Motor neuron (in vitro differentiated cells): Measurements from ENCODE around the gene PKDREJ. TPM values are rescaled to one million over a fixed set of nuclear protein-coding genes. Genes with fewer than 3 reads are reported as not detected.
A peak's percentile ranks its signal among the peaks of the same experiment; 100 is the strongest.

Experiments
- ATAC-seq, 8 experiments: fragments of 200-7000 bp; cut with Tn5 transposase; replicated peaks in 6 of 8; 2 replicates each; pipeline ENCODE4 v1.8.0; 2021; ENCODE audit warnings: mild to moderate bottlenecking in 8 of 8, moderate library complexity in 8 of 8
- H3K27ac ChIP-seq, 2 donors: fragments of 250-450 bp; sonication (Bioruptor Pico); 2 replicates each; pipeline ENCODE4 v1.9.0; 2021; ENCODE audit warnings: antibody characterized with exemption in 2 of 2, mild to moderate bottlenecking in 2 of 2, moderate library complexity in 1 of 2
- H3K4me1 ChIP-seq, 2 donors: fragments of 250-450 bp; sonication (Bioruptor Pico); replicated peaks in 1 of 2; 2 replicates each; pipeline ENCODE4 v1.6.1; 2021; ENCODE audit warnings: antibody characterized with exemption in 2 of 2, mild to moderate bottlenecking in 2 of 2, moderate library complexity in 1 of 2
- H3K4me3 ChIP-seq, 5 donors: fragments of 250-450 bp; sonication (Bioruptor Pico); 2 replicates each; pipeline ENCODE4 v1.9.0; 2021; ENCODE audit warnings: antibody characterized with exemption in 5 of 5, mild to moderate bottlenecking in 5 of 5, moderate library complexity in 4 of 5
- WGBS, 10 experiments: fragments of 450-650 bp; shearing (Covaris generic); methylation state at CpG; one replicate each; pipeline ENCODE4 v1.0.0; 2022; 5-methylcytosine and 5-hydroxymethylcytosine counted together
- in situ Hi-C, 9 experiments: fragments of 400-800 bp; cut with MboI; loops; one replicate each; pipeline ENCODE4 v1.15.0; 2021; ENCODE audit warnings: low sequenced_read_pairs in 9 of 9, low pct_unique_long_range_greater_than_20kb in 2 of 9; ENCODE audit not compliant: unreplicated experiment in 9 of 9
- total RNA-seq, 8 experiments: library from RNA; unstranded; fragments of 300-600 nt; gene quantifications; 2 replicates each; pipeline versions ENCODE4 v1.2.3 to v1.2.4, GENCODE V29; 2022

The PKDREJ gene
- total RNA-seq, 8 experiments from 2014 or later = 0.20 to 0.92 (median 0.63) TPM

DNA sequence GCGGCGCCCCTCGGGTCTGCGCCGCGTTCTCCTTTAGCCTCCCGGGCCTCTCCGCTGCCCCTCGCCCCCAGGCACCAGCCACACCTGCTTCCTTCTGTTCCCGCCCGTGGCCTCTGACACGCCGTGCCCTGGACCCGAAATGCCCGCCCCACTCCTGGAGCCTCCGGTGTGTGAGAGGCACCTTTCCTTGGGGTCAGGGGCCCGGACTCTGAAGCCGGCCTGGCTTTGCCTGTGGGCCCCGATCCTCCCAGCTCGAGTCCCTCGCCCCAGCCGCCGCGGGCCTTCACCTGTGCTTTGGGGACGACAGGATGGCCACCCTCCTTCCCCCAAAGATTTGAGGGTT, 12.4 kb downstream of the PKDREJ start:
- in situ Hi-C loops = no loop called here
- H3K27ac ChIP-seq = peak overlapping the region; percentile 44 to 71
- peak overlapping the region; percentile 50 to 90 (median 83) for H3K4me3 ChIP-seq
- ATAC-seq = no peak
- peaks cover 7 to 9% of the 10 kb centered on the region in 2 donors for H3K4me1 ChIP-seq
- 0 to 60% (median 18%) methylated on average over 2 to 5 of the region's 25 CpGs; no CpG with 5 or more reads in 6 of the 10 experiments for WGBS, 10 experiments

- in situ Hi-C loops = no loop called here
- H3K4me1 ChIP-seq = peaks cover 7 to 9% of the 10 kb centered on the region in 2 donors
- peak within 1 kb of the TSS; percentile 50 to 90 (median 83) for H3K4me3 ChIP-seq
- 0 to 20% (median 0%) methylated on average over 2 to 5 of the region's 89 CpGs; no CpG with 5 or more reads in 7 of the 10 experiments for WGBS, 10 experiments
- H3K27ac ChIP-seq = peak within 1 kb of the TSS; percentile 49 to 71
- ATAC-seq = peak; percentile 95 to 97 (median 96)
Observed at GRCh38 chr22:46250035-46250782, 12.9 kb downstream of the PKDREJ start, which contains the start of gene CDPF1. Gene CDPF1 (minus strand): TSS chr22:46250293. CDS start chr22:46248284, 2,009 bp downstream.

GRCh38 chr22:46247443-46247975, 15.6 kb downstream of the PKDREJ start:
- WGBS, 10 experiments = 93% methylated on average over 2 of the region's 2 CpGs; no CpG with 5 or more reads in 9 of the 10 experiments
- no peak for ATAC-seq
- in situ Hi-C loops = no loop called here
- no peak overlapping the region for H3K27ac ChIP-seq
- H3K4me3 ChIP-seq = no peak overlapping the region
- peaks cover 7 to 9% of the 10 kb centered on the region in 2 donors for H3K4me1 ChIP-seq

GRCh38 chr22:46246178-46246577, 17.0 kb downstream of the PKDREJ start:
- H3K4me1 ChIP-seq = peaks cover 8 to 10% of the 10 kb centered on the region in 2 donors
- 80 to 100% (median 90%) methylated on average over 2 to 3 of the region's 10 CpGs; no CpG with 5 or more reads in 6 of the 10 experiments for WGBS, 10 experiments
- ATAC-seq = no peak
- in situ Hi-C loops = no loop called here
- no peak overlapping the region for H3K27ac ChIP-seq
- no peak overlapping the region for H3K4me3 ChIP-seq

- WGBS, 10 experiments = 60 to 100% (median 71%) methylated on average over 1 to 6 of the region's 16 CpGs; no CpG with 5 or more reads in 6 of the 10 experiments
- in situ Hi-C loops = no loop called here
- no peak overlapping the region for H3K4me3 ChIP-seq
- ATAC-seq = peak in 1 of 8 experiments; percentile 6
- no peak overlapping the region for H3K27ac ChIP-seq
- peaks cover 12 to 17% of the 10 kb centered on the region in 2 donors for H3K4me1 ChIP-seq
Observed at GRCh38 chr22:46245511-46245910, 17.6 kb downstream of the PKDREJ start.

- Histone ChIP-seq H3K27ac (no peak overlapping the region), H3K4me1 (peaks cover 12 to 21% of the 10 kb centered on the region in 2 donors), H3K4me3 (no peak overlapping the region)
- no peak for ATAC-seq
- WGBS, 10 experiments = 90 to 100% (median 96%) methylated on average over 1 to 5 of the region's 9 CpGs; no CpG with 5 or more reads in 6 of the 10 experiments
- in situ Hi-C loops = no loop called here
Observed at GRCh38 chr22:46244771-46245170, 18.4 kb downstream of the PKDREJ start.

GRCh38 chr22:46242076-46242475, 21.1 kb downstream of the PKDREJ start:
- H3K27ac ChIP-seq = no peak overlapping the region
- H3K4me3 ChIP-seq = no peak overlapping the region
- WGBS, 10 experiments = 60 to 100% (median 86%) methylated on average over 1 to 6 of the region's 10 CpGs; no CpG with 5 or more reads in 4 of the 10 experiments
- in situ Hi-C loops = no loop called here
- no peak for ATAC-seq
- H3K4me1 ChIP-seq = peaks cover 12 to 17% of the 10 kb centered on the region in 2 donors

DNA sequence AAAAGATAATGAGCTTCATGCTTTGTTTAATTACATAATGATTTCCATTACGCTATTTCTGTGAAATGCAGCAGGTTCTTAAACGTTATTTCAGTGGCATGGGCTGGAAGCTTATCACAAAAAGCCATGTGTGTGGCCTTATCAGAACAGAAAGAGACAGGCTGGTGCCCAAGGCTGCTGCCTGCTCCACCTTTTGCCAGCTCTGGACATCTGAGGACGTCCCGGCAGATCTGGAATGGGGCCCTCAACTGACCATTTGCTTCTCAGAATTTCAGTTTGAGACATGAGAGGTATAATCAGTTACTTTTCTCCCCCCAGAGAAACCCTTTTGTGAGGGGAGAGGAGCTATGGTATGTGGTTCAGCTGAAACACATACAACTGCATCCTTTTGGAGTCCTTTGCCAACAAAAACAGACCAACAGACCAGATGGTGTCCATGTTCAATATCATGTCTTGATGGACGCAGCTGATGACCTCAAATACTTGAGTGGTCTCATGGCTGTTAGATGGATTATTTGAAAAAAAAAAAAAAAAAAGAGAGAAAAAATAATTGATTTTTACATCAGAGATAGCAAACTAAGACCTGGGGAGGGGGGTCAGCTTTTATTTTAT, 21.6 kb downstream of the PKDREJ start:
- H3K4me3 ChIP-seq = no peak overlapping the region
- no peak overlapping the region for H3K27ac ChIP-seq
- peaks cover 12 to 17% of the 10 kb centered on the region in 2 donors for H3K4me1 ChIP-seq
- ATAC-seq = no peak
- in situ Hi-C loops = no loop called here
- 44 to 90% (median 70%) methylated on average over 1 to 5 of the region's 5 CpGs for WGBS, 10 experiments

DNA sequence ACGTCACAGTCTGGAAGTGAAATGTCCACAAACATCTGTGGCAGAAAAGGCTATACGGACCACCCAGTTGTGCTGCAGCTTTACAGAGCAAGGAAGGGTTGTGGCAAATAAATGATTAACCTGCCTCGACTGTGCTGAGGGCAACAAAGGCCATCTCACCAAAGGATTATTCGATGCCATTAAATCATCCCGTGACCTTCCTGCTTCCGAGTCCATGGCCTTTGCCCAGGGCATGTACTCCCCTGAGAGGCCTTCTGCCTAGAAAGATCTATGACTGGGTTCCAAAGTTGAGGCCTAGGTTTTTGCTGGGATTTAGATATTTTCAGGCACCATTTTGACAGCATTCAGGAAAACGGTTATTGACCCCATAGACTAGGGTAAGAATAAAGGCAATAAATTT, 22.2 kb downstream of the PKDREJ start:
- Histone ChIP-seq H3K27ac (no peak overlapping the region), H3K4me1 (peaks cover 12 to 17% of the 10 kb centered on the region in 2 donors), H3K4me3 (no peak overlapping the region)
- in situ Hi-C loops = no loop called here
- ATAC-seq = peak in 2 of 8 experiments; percentile 19 to 35
- 0 to 96% (median 23%) methylated on average over 1 to 7 of the region's 7 CpGs; no CpG with 5 or more reads in 3 of the 10 experiments for WGBS, 10 experiments

GRCh38 chr22:46240506-46240905, 22.6 kb downstream of the PKDREJ start:
- Histone ChIP-seq H3K4me3 (no peak overlapping the region), H3K27ac (no peak overlapping the region), H3K4me1 (peaks cover 12 to 17% of the 10 kb centered on the region in 2 donors)
- in situ Hi-C loops = no loop called here
- 33 to 100% (median 79%) methylated on average over 1 to 5 of the region's 6 CpGs; no CpG with 5 or more reads in 2 of the 10 experiments for WGBS, 10 experiments
- ATAC-seq = no peak

DNA sequence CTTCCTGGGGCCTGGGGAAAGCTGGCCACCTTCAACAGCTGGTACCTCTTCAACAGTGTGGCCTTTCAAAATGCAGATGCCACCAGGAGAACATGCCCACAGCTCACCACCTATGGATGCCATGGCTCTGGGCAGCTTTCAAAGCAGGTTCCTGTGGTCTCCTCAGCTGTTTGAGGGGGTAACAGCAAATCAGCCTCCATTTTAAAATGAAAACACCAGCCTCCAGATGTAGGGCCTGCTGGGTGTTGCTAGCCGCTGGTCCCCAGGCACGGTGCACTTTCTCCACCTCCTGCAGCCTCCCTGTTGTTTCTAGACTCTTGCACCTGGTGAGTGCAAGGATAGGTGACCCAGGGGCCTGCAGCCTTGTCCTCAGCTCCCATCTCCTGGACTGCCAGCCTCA, 23.1 kb downstream of the PKDREJ start:
- WGBS, 10 experiments = no CpG with 5 or more reads among the region's 2 CpGs
- in situ Hi-C loops = no loop called here
- no peak overlapping the region for H3K4me3 ChIP-seq
- peaks cover 12 to 17% of the 10 kb centered on the region in 2 donors for H3K4me1 ChIP-seq
- ATAC-seq = no peak
- no peak overlapping the region for H3K27ac ChIP-seq

DNA sequence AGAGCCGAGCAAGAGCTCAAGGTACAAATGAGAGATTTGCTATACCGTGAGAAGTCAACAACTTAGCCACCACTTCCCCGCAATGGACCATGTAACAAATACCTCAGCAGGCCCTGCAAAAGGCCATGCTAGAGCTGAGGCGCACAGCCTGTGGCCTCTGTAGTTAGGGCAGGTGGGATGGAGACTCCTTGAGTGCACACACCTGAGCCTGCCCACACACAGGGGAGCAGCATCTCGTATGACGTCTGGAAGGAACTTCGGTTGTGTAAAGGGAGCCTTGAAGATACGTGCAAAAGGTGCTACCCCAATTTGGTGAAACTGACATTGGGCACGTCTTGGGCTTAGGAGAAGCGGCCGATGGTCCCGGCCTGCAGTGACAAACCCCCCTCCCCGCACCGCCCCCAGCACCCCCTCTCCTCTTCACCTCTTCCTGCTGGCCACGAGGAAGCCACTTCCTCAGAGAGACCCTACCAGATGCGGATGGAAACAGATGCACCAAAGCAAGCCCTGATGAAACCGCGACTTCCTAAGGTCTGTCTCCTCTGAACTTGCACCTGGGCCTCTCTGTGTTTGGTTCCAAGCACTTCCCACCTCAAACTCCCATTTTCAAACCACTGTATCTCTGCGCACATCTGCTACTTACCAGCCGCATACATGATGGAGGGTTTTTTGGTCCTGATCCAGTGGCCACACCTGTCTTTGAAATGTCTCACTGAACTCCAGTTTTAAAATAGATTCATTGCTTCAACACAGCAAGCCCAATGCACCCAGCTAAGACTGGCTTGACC, 23.7 kb downstream of the PKDREJ start:
- Histone ChIP-seq H3K4me3 (no peak overlapping the region), H3K27ac (no peak overlapping the region), H3K4me1 (peaks cover 12 to 17% of the 10 kb centered on the region in 2 donors)
- in situ Hi-C loops = no loop called here
- 80 to 100% (median 97%) methylated on average over 1 to 10 of the region's 20 CpGs; no CpG with 5 or more reads in 2 of the 10 experiments for WGBS, 10 experiments
- ATAC-seq = no peak
